Activated T-cell treated with anti-CD3 and anti-CD28 coated beads for 4 hours (primary cell): ENCODE measurements around the gene BATF.

ENCODE experiments used
- DNase-seq: peaks from one replicate; pipeline ENCODE4 v3.0.0-alpha.2; 2020

BATF gene

DNA sequence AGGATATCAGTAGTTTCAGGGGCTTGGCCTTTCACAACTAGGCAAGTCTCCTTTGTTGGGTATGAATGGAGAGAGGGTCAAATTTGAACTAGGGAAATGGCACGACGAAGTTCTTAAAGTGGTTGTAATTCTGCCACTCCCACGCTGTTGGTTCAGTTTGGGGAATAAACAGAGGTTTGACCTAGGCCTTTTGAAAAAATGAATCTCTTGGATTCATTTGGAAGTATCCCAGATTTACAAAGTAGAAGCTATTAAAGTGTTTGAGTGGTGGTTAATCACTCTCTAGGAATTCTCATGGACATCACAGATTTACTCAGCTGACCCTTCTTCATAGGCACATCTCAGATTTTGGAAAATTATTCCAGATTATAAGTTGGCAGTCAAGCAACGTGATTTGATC, 14.8 kb downstream of the BATF start:
- DNase-seq = no peak

GRCh38 chr14:75539162-75539560, 16.9 kb downstream of the BATF start:
- DNase-seq = no peak

- peak; percentile 36 for DNase-seq
Measured at GRCh38 chr14:75539561-75540478, 17.6 kb downstream of the BATF start.

- no peak for DNase-seq
Measured at GRCh38 chr14:75540479-75540851, 18.2 kb downstream of the BATF start.

- peak; percentile 72 for DNase-seq
Measured at GRCh38 chr14:75542588-75543091, 20.4 kb downstream of the BATF start.

- no peak for DNase-seq
Measured at GRCh38 chr14:75543253-75543652, 21.0 kb downstream of the BATF start.

GRCh38 chr14:75543786-75544185, 21.5 kb downstream of the BATF start:
- DNase-seq = no peak

DNA sequence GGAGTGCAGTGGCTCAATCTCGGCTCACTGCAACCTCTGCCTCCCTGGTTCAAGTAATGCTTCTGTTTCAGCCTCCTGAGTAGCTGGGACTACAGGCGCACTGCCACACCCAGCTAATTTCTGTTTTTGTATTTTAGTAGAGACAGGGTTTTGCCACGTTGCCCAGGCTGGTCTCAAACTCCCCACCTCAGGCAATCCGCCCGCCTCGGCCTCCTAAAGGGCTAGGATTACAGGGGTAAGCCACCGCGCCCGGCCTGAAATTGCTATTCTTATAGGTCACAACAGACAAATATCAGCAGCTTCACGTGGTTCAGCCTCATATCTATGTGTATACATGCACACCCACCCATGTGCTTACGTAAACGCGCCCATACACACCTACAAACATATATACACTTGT, 23.6 kb downstream of the BATF start:
- DNase-seq = no peak

DNA sequence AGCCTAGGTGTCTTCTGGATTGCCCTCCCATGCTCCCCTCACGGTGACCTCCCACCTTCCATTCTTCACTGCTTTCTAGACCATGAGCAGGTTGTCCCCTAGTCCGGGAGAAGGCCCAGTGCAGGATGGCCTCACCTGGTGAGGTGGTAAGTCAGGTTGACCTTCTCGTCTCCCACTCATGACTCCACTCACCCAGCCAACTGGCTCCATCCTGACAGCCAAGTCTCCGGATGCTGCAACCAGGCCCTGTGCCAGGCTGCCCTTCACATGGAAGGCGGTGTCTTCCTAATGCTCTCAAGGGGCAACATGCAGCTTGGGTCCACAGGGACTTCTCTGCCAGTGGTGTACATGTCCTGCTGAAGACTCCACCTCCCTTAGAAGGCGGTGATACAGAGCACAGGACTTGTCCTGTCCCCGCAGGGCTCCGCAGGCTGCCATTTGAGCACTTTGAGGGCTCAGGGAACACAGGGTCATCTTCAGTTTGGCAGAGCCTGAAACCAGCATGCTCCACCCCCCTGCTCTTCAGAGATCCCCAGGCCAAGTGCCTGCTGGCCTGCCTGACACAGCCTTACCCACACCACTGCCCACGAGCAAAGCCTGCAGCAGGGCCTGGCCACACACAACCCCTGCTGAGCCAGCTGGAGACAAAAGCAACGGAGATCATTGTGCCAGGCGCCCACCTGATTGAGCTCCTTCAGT, 25.4 kb downstream of the BATF start:
- no peak for DNase-seq

DNA sequence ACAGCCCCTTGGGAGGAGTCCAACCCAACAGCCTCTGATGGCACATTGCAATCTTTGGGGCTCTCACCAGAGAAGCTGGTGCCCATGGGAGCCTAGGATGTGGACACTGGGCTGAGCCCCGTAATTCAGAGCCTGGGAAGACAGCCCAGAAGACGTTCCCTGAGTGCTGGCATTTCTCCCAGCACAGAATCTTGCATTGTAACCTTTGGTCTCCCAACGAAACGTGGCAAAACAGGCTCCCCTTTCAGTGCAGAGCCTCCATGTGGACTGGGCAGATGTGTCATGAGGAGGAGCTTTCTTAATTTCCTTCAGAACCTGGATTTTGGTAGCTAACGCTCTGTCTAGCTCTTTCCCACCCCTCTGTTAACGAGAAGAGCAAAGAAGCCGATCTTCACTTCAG, 26.3 kb downstream of the BATF start:
- no peak for DNase-seq

DNA sequence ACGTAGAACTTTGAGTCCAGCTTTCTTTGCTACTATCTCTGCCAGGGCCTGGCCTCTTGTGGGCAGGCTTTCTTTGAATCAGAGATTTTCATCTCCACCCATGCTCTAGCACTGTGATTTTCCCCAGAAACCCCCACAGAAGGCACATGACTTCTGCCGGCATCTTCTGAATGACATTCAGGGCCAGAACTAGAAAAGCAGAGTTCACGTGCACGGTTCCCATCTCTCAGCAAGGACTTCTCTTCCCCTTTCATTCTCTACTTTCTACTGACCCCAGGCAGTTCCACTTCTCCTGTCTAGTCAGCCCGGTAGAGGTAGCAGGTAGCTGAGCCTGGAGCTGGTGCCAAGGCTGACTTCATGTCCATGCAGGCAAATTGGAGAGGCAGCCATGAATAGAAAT, 26.9 kb downstream of the BATF start:
- DNase-seq = no peak

DNA sequence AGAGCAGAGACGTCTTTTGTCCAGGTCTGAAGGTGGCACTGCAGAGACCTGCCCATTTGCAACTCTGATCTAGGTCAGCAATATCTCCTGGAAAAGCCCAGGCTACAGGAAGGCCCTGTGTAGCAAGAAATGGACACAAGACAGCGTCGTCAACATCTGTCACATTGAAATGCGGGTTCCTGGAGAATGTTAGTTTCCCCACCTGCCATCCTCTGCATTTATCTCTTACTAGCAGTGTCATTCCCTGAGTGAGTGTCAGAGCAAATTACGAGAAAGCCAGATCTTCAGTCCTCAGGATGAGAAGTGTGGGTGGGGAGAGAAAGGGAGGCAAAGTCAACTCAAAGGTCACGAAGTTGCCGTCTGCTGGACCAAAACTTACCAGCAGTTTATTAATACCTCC, 28.8 kb downstream of the BATF start:
- DNase-seq = no peak

DNA sequence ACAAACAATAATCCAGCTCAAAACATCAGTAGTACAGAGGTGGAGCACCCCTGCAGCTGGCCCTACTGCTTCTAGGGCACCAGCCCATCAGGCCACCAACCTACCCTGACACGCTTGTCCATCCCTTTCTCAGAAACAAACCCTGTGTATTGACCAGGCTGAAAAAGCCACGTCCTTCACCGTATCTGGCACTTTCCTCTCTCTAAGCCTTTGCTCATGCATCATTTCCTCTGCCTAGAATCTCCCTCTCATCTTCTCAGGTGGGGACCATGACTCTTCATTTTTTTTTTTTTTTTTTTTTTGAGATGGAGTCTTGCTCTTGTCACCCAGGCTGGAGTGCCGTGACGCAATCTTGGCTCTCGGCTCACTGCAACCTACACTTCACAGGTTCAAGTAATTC, 30.9 kb downstream of the BATF start:
- DNase-seq = no peak

- no peak for DNase-seq
Measured at GRCh38 chr14:75553761-75554364, 31.6 kb downstream of the BATF start.

GRCh38 chr14:75554482-75554881, 32.2 kb downstream of the BATF start:
- DNase-seq = no peak

DNA sequence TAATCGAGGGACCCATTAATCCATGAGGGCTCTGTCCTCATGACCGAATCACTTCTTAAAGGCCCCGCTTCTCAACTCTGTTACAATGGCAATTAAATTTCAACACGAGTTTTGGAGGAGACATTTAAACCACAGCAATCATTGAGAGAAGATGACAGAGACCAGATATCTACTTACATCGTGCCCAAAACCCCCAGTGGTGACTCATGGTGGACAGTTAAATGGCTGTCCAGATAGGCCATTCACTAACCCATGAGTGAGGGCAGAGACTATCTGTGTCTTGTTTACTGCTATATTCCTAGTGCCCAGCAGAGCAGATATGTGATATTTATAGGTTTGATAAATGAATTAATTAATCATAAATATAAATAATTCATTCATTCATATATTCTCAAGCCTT, 36.2 kb downstream of the BATF start:
- DNase-seq = no peak

- DNase-seq = no peak
Measured at GRCh38 chr14:75559045-75559444, 36.8 kb downstream of the BATF start.

DNA sequence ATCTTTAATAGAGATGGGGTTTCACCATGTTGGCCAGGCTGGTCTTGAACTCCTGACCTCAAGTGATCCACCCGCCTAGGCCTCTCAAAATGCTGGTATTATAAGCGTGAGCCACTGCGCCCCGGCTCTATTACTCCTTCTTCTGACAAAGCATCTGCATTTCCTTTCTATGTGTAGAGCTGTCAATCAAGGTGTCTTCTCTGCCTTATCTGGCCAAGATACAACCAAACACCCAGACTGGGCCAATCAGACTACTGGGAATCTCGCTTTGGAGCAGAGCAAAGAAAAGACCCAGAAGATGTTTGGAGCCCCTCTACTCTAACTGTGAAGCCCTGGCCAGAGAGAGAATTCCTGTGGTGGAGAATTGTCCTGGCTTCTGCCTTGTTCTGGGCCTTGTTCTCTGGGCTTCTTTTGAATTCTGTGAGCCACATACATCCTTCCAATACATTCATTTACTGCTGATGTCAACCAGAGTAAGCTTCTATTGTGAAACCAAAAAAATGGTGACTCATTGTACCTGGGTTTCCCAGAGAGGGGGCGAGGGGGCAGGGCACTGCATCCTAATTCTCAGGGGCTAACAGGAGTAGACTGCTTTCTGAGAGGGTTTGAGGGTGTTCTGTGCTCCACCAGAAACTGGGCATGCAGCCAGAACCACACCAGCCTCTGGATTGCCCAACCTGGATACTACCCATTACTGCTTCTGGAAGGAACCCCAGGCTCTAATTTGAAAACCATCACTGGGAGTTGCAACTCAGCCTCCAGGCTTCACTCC, 37.4 kb downstream of the BATF start:
- peak; percentile 24 for DNase-seq

DNA sequence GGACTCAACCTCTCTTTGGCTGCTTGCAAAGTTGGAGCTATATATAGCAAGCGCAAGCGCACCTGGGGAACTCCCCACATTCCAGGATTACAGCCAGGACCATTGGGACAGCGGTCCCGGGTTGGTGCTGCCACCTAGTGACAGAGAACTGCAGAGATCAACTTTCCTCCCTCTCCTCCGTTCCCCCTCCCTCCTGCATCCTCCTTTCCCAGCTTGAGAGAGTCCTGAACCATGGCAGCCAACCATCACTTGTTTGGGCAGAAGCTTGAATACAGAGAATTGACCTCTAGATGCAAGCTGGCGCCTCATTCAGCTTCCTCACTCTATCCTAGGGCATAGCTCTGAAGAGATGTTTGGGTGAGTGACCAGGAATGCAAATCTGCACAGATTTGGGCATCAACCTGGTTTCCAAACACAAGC, 38.8 kb downstream of the BATF start:
- peak; percentile 39 for DNase-seq

- peak; percentile 19 for DNase-seq
Measured at GRCh38 chr14:75562089-75562488, 39.8 kb downstream of the BATF start.

- DNase-seq = no peak
Measured at GRCh38 chr14:75562489-75562888, 40.2 kb downstream of the BATF start.

- DNase-seq = no peak
Measured at GRCh38 chr14:75563931-75564330, 41.7 kb downstream of the BATF start.

DNA sequence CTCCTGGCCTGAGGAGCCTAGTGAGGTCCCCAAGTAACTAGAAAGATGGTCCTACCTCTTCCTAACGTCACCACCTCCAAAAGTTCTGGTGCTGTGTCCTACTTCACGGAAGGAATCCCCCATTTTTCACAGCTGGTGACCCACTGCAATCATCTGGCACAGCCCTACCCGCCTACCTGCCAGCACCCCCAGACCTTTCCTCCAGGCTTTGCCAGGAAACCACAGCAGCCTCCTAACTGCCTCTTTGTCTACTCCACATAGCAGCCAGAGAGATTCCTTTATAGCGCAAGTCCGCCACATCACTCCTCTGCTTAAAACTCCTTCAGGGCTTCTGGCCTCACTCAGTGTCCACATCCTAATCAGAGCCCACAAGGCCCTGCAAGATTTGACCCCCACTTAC, 42.8 kb downstream of the BATF start:
- no peak for DNase-seq
